ENCODE results near the gene SLC25A48. TPM values are rescaled to one million over a fixed set of nuclear protein-coding genes. Genes with fewer than 3 reads are reported as not detected.

Gene SLC25A48
- not detected in 2 replicates for total RNA-seq

DNA sequence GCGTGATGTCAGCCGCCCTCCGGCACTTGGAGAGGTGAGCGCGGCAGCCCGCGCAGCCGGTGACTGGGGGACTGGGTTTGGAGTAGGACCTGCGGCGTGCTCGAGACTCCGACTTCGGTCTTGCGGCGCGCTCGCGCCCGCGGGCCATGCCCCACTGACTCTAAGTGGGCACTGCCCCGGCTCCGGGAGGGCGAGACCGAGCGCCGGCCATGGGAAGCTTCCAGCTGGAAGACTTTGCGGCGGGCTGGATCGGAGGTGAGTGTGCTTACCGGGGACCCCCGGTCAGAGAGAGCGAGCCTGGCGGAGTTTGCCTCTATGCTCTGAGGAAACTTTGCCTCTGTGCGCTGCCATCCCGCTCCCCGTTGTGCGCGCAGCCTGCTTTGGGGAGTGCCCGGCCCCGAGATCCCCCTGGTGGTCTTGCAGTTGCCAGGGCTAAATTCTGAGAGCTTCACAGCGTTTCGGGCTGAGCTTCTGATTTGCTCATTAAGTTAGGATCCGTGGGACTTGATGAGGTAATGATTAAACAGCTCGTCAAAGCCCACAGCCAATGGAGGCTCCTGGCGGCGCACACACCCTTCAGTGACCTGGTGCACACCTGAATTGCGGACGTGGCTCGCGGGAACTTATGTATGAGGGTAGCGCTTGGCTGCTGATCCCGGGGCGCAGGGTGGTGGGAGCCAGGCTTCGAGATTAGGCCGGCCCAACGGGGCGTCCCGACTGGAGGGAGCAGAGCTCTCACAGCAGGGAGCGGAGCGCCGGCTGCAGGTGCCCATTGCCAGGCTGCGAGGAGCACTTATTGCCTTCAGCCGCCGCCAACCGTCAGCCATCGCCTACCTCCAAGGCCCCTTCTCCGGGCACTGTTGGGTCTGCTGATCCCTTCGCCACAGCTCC, at the start of gene SLC25A48:
Gene SLC25A48 (plus strand): TSS at position 25 of the 891 bp plus-strand sequence. CDS start 185 bp downstream, at position 210.
- intact Hi-C loops (cut with micrococcal nuclease) = no loop called here
- Mint-ChIP-seq H3K9me3 (peaks cover 16% of the 10 kb centered on the region), H3K36me3 (ENCODE audit: low read depth) (no peaks in the 10 kb centered on the region), H3K27me3 (peaks cover 48% of the 10 kb centered on the region), H3K4me3 (no peak within 1 kb of the TSS), H3K27ac (no peak within 1 kb of the TSS), H3K4me1 (peaks cover 4% of the 10 kb centered on the region)
- ChIA-PET POLR2A (no interaction called here), CTCF (no interaction called here)
- ATAC-seq (ENCODE audit: low read depth) (no peak), DNase-seq (no peak)
- no peak for TF ChIP-seq CTCF (IDR thresholded peaks at IDR 0.05)

DNA sequence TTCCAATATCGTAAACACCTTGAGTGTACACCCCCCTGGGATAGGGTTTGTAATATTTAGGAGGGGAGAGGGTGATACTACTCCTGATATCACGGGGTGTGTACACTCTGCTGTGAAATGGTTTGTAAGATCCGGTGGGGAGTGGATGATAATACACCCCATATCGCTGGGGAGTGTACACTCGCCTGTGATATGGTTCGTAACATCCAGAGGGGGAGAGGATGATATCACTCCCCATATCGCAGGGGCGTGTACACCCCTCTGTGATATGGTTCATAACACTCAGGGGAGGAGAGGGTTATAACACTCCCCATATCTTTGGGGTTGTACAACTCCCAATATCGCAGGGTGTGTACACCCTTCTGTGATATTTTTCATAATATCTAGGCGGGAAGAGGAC, 33.8 kb upstream of the SLC25A48 start:
- no peaks in the 10 kb centered on the region for H3K36me3 Mint-ChIP-seq (ENCODE audit: low read depth)
- peaks cover 14% of the 10 kb centered on the region for H3K27me3 Mint-ChIP-seq
- H3K4me1 Mint-ChIP-seq = no peaks in the 10 kb centered on the region
- ATAC-seq (ENCODE audit: low read depth) = no peak
- intact Hi-C loops (cut with micrococcal nuclease) = no loop called here
- POLR2A ChIA-PET = no interaction called here
- TF ChIP-seq CTCF (IDR thresholded peaks at IDR 0.05) = no peak
- no peak overlapping the region for H3K27ac Mint-ChIP-seq
- CTCF ChIA-PET = no interaction called here
- no peak for DNase-seq
- no peak overlapping the region for H3K4me3 Mint-ChIP-seq
- no peaks in the 10 kb centered on the region for H3K9me3 Mint-ChIP-seq

GRCh38 chr5:135810188-135810943, 24.1 kb upstream of the SLC25A48 start:
- Mint-ChIP-seq H3K4me1 (no peaks in the 10 kb centered on the region), H3K9me3 (no peaks in the 10 kb centered on the region), H3K27me3 (peaks cover 17% of the 10 kb centered on the region), H3K36me3 (ENCODE audit: low read depth) (no peaks in the 10 kb centered on the region), H3K4me3 (no peak overlapping the region), H3K27ac (no peak overlapping the region)
- intact Hi-C loops (cut with micrococcal nuclease) = no loop called here
- ATAC-seq (ENCODE audit: low read depth) (no peak), DNase-seq (no peak)
- TF ChIP-seq CTCF (IDR thresholded peaks at IDR 0.05) = no peak
- ChIA-PET POLR2A (no interaction called here), CTCF (no interaction called here)

- peaks cover 19% of the 10 kb centered on the region for H3K27me3 Mint-ChIP-seq
- no peaks in the 10 kb centered on the region for H3K9me3 Mint-ChIP-seq
- intact Hi-C loops (cut with micrococcal nuclease) = no loop called here
- ChIA-PET CTCF (no interaction called here), POLR2A (no interaction called here)
- no peaks in the 10 kb centered on the region for H3K4me1 Mint-ChIP-seq
- H3K36me3 Mint-ChIP-seq (ENCODE audit: low read depth) = no peaks in the 10 kb centered on the region
- ATAC-seq (ENCODE audit: low read depth) (no peak), DNase-seq (no peak)
- no peak overlapping the region for H3K4me3 Mint-ChIP-seq
- no peak for TF ChIP-seq CTCF (IDR thresholded peaks at IDR 0.05)
- H3K27ac Mint-ChIP-seq = no peak overlapping the region
Measured at GRCh38 chr5:135811007-135811406, 23.5 kb upstream of the SLC25A48 start.

DNA sequence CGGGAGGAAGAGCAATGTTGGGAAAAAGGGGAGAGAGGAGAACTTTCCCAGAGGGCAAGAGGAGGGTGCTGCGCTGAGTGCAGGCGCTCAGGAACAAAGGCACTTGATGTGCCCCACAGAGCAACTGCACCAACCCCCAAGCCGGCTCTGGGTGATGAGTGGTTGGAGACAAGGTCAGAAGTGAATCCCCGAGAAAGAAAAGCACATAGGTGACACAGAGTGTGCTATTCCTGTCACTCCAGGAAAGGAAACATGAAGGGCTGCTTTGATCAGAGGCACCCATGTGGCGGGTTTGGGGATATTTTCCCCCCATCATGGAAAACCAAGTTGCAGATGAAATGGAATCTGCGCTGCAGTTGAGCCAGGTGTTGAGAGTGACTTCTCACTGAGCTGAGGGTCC, 20.7 kb upstream of the SLC25A48 start:
- Mint-ChIP-seq H3K27ac (no peak overlapping the region), H3K27me3 (peaks cover 21% of the 10 kb centered on the region), H3K4me3 (no peak overlapping the region), H3K36me3 (ENCODE audit: low read depth) (no peaks in the 10 kb centered on the region), H3K4me1 (no peaks in the 10 kb centered on the region), H3K9me3 (no peaks in the 10 kb centered on the region)
- no peak for TF ChIP-seq CTCF (IDR thresholded peaks at IDR 0.05)
- POLR2A ChIA-PET = no interaction called here
- CTCF ChIA-PET = no interaction called here
- ATAC-seq (ENCODE audit: low read depth) = no peak
- intact Hi-C loops (cut with micrococcal nuclease) = no loop called here
- no peak for DNase-seq
